Karpas-422 (cell line): ENCODE data around the gene FAM89B. TPM values are rescaled to one million over a fixed set of nuclear protein-coding genes. Genes with fewer than 3 reads are reported as not detected.

ENCODE experiments used
- DNase-seq: peaks from one replicate; pipeline ENCODE4 v3.0.0-alpha.2; 2015
- H2AFZ ChIP-seq: fragments of 200-600 bp; sonication (generic); 2 replicates; pipeline ENCODE4 v1.6.1; 2014; ENCODE audit warnings: antibody characterized with exemption, low read length, mixed read lengths
- H3K27ac ChIP-seq: fragments of 200-600 bp; sonication (generic); 2 replicates; pipeline ENCODE4 v1.5.1; 2014; ENCODE audit warnings: mild to moderate bottlenecking, low read length, moderate library complexity
- H3K27me3 ChIP-seq: fragments of 200-600 bp; sonication (generic); 2 replicates; pipeline ENCODE4 v1.6.1; 2014; ENCODE audit warnings: low read length, mixed read lengths
- H3K36me3 ChIP-seq: fragments of 200-600 bp; sonication (generic); 2 replicates; pipeline ENCODE4 v1.6.1; 2014; ENCODE audit warnings: low read length, mixed read lengths; ENCODE audit not compliant: insufficient read depth
- H3K4me1 ChIP-seq: fragments of 200-600 bp; sonication (generic); 2 replicates; pipeline ENCODE4 v1.6.1; 2014; ENCODE audit warnings: mild to moderate bottlenecking, low read length, mixed read lengths
- H3K4me2 ChIP-seq: fragments of 200-600 bp; sonication (generic); 2 replicates; pipeline ENCODE4 v1.6.1; 2014; ENCODE audit warnings: low read length, low read depth, mild to moderate bottlenecking; ENCODE audit not compliant: poor library complexity, severe bottlenecking
- H3K4me3 ChIP-seq: fragments of 200-600 bp; sonication (generic); 2 replicates; pipeline ENCODE4 v1.5.1; 2014; ENCODE audit warnings: mild to moderate bottlenecking, antibody characterized with exemption, low read length, mixed read lengths
- H3K79me2 ChIP-seq: fragments of 200-600 bp; sonication (generic); 2 replicates; pipeline ENCODE4 v1.6.1; 2014; ENCODE audit warnings: mild to moderate bottlenecking, low read length, mixed read lengths
- H3K9ac ChIP-seq: fragments of 200-600 bp; sonication (generic); 2 replicates; pipeline ENCODE4 v1.6.0; 2014; ENCODE audit warnings: low read length
- H3K9me2 ChIP-seq: fragments of 200-600 bp; sonication (generic), shearing (Covaris generic); replicated peaks from 2 replicates; pipeline ENCODE4 v1.6.0; 2014; ENCODE audit warnings: mild to moderate bottlenecking, low read length, moderate library complexity; ENCODE audit not compliant: insufficient read depth
- H3K9me3 ChIP-seq: fragments of 300-700, 200-600 bp; sonication (generic); 2 replicates; pipeline ENCODE4 v1.6.1; 2014; ENCODE audit warnings: low read length, mixed read lengths
- H4K20me1 ChIP-seq: fragments of 200-600 bp; sonication (generic); 2 replicates; pipeline ENCODE4 v1.6.1; 2014; ENCODE audit warnings: mild to moderate bottlenecking, antibody characterized with exemption, low read length, low read depth; ENCODE audit not compliant: insufficient read depth
- total RNA-seq: library from RNA; depleted of rRNA; stranded (reverse); fragments of >200 nt; shearing (Covaris generic); gene quantifications from 2 replicates; pipeline ENCODE4 v1.2.3, GENCODE V29; 2014; ENCODE audit warnings: low replicate concordance

FAM89B gene
- total RNA-seq, 1 experiment from 2014 or later: 14.2 TPM

DNA sequence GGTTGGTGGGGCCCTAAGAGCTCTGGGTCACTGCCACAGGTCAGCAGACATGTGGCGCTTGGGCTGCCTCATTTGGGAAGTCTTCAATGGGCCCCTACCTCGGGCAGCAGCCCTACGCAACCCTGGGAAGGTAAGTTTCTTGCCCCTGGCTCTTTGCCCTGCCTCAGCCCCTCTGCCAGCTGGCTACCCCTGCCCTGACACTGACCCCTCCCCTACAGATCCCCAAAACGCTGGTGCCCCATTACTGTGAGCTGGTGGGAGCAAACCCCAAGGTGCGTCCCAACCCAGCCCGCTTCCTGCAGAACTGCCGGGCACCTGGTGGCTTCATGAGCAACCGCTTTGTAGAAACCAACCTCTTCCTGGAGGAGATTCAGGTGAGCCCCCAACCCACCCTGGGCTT is 45.6 kb upstream of the FAM89B start:
- H3K27me3 ChIP-seq: no peaks in the 10 kb centered on the region
- no peak overlapping the region for H3K27ac ChIP-seq
- no peaks in the 10 kb centered on the region for H3K9me3 ChIP-seq
- H4K20me1 ChIP-seq: 0 out of 2 replicates have a peak, but pooled peaks cover 6% of the 10 kb centered on the region
- H3K4me3 ChIP-seq: no peak overlapping the region
- peaks cover 22% of the 10 kb centered on the region for H3K79me2 ChIP-seq
- H3K4me1 ChIP-seq: peaks cover 24% of the 10 kb centered on the region
- no peak overlapping the region for H3K4me2 ChIP-seq
- H3K9me2 ChIP-seq: no peaks in the 10 kb centered on the region
- peak overlapping the region; percentile 86; the same call in 1 of the 2 replicates for H3K9ac ChIP-seq
- DNase-seq: no peak
- no peak overlapping the region for H2AFZ ChIP-seq
- H3K36me3 ChIP-seq: peaks cover 11% of the 10 kb centered on the region; the same call in 1 of the 2 replicates

DNA sequence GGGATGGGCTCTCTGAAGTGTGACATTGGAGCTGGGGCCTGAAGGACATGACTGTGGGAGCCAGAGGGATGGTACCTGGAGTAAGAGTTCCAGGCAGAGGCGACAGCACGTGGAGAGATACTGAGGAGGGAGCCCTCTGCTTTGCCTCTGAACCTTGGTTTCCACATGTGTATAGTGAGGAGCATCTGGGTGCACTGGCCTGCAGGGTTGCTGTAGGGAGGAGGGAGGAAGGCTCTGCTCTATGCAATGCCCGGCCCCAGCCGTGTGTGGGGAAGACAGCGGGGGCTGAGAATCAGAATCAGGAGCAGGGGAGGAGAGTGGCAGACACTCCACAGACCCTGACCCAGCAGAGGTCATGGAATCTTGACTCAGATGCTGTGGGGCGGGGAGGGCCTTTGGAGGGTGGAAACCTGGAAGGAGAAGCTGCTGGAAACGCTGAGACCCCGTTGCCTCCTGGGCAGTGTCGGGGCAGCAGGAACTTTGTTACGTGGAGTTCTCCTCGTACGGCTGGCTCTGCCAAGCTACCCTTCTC is 43.5 kb upstream of the FAM89B start:
- no peak overlapping the region for H3K9ac ChIP-seq
- peaks cover 11% of the 10 kb centered on the region; the same call in 1 of the 2 replicates for H3K36me3 ChIP-seq
- H3K4me1 ChIP-seq: peaks cover 15% of the 10 kb centered on the region

DNA sequence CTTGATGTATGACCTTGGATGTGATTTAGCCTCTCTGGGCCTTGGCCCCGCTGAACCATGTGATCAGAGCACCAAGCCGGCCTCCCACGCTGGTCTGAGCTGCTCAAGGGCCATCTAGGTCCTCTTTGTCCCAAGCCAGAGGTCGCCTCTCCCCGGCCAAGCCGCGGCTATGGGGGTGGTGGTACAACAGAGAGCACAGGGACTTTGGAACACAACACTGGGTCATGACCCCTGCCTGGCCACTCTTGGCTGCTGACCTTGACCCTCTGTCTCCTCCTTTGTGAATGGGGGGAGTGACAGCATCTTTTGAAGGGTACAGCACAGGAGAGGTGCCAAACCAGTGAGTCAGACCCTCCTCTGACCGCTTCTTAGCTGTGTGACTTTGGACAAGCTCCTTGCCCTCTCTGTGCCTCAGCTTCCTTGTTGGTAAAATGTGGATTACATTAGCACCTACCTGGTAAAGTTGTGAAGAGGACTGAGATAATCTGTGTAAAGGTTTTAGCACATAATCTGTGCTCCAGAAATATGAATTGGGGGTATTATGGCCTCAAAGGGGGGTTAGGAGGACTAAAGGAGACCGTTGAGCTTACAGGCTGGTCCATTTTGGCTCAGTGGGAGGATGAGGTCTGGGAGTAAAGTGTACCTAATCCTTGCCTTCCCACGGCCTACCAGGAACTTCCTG is 42.7 kb upstream of the FAM89B start:
- no peak overlapping the region for H3K27ac ChIP-seq
- H3K27me3 ChIP-seq: no peaks in the 10 kb centered on the region
- H3K36me3 ChIP-seq: peaks cover 11% of the 10 kb centered on the region; the same call in 1 of the 2 replicates

More for the DNA sequence above, 43.5 kb upstream of the FAM89B start:
- peaks cover 22% of the 10 kb centered on the region for H3K79me2 ChIP-seq
- H3K27me3 ChIP-seq: no peaks in the 10 kb centered on the region
- H3K9me3 ChIP-seq: no peaks in the 10 kb centered on the region
- no peaks in the 10 kb centered on the region for H3K9me2 ChIP-seq
- no peak overlapping the region for H2AFZ ChIP-seq
- no peak overlapping the region for H3K4me2 ChIP-seq
- 0 out of 2 replicates have a peak, but pooled peaks cover 6% of the 10 kb centered on the region for H4K20me1 ChIP-seq
- DNase-seq: no peak
- H3K27ac ChIP-seq: no peak overlapping the region
- no peak overlapping the region for H3K4me3 ChIP-seq

DNA sequence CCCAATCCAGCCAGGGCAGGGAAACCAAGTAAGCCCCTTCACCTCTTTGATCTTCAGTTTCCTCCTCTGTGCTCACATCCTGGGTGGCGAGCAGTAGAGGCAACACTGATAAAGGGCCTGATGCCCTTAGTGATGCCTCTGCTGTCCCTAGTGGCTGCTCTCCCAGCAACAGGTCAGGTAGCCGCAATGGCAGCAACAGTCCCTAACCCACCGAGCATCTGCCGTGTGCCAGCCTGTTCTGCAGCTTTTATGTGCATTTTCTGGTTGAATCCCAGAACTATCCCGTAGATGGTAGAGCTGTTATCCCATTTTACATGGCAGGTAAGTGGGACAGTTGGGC is 42.2 kb upstream of the FAM89B start:
- Histone ChIP-seq H3K4me1 (peaks cover 10% of the 10 kb centered on the region), H3K36me3 (peaks cover 11% of the 10 kb centered on the region; the same call in 1 of the 2 replicates), H3K4me3 (no peak overlapping the region), H3K9ac (no peak overlapping the region), H3K27me3 (no peaks in the 10 kb centered on the region), H3K9me2 (no peaks in the 10 kb centered on the region), H3K4me2 (no peak overlapping the region), H3K79me2 (peaks cover 20% of the 10 kb centered on the region), H3K27ac (no peak overlapping the region), H3K9me3 (no peaks in the 10 kb centered on the region), H2AFZ (no peak overlapping the region), H4K20me1 (no peaks in the 10 kb centered on the region)
- DNase-seq: peak; percentile 62

More for the DNA sequence above, 42.7 kb upstream of the FAM89B start:
- H3K9me2 ChIP-seq: no peaks in the 10 kb centered on the region
- no peaks in the 10 kb centered on the region for H4K20me1 ChIP-seq
- DNase-seq: no peak
- no peak overlapping the region for H3K9ac ChIP-seq
- H2AFZ ChIP-seq: no peak overlapping the region
- peaks cover 22% of the 10 kb centered on the region for H3K79me2 ChIP-seq
- H3K9me3 ChIP-seq: no peaks in the 10 kb centered on the region
- H3K4me3 ChIP-seq: no peak overlapping the region
- H3K4me2 ChIP-seq: no peak overlapping the region
- H3K4me1 ChIP-seq: peaks cover 10% of the 10 kb centered on the region

DNA sequence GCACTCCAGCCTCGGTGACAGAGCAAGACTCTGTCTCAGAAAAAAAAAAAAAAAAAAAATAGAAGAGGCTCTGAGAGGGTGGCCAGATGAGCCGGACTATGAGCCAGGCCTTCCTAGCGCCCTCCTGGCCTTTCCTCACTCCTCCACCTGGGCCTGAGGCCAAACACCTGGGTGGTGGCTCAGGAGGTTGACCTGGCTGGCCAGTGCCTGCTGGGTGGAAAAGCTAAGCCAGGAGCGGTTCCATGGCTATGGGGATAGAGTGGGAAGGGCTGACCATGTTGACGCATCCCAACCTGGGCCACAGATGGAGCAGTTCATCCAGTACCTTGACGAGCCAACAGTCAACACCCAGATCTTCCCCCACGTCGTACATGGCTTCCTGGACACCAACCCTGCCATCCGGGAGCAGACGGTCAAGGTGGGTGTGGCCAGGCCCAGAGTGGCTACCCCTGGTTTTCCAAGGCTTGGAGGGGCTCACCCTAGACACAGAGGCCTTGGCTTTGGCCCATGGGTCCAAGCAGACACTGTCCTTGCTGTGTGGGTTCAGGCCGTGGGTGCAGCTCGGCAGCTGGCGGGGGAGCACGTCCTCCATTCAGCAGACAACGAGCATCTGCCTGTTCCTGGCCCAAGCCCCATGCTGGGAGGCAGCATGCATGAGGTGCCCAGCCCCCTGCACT is 39.8 kb upstream of the FAM89B start:
- Histone ChIP-seq H3K4me3 (no peak overlapping the region), H3K9ac (no peak overlapping the region), H3K27ac (no peak overlapping the region), H3K27me3 (no peaks in the 10 kb centered on the region), H3K79me2 (no peaks in the 10 kb centered on the region), H3K36me3 (peaks cover 7% of the 10 kb centered on the region; the same call in 1 of the 2 replicates), H3K9me3 (no peaks in the 10 kb centered on the region), H3K4me2 (no peak overlapping the region), H3K9me2 (no peaks in the 10 kb centered on the region), H4K20me1 (no peaks in the 10 kb centered on the region), H2AFZ (no peak overlapping the region), H3K4me1 (no peaks in the 10 kb centered on the region)
- no peak for DNase-seq

DNA sequence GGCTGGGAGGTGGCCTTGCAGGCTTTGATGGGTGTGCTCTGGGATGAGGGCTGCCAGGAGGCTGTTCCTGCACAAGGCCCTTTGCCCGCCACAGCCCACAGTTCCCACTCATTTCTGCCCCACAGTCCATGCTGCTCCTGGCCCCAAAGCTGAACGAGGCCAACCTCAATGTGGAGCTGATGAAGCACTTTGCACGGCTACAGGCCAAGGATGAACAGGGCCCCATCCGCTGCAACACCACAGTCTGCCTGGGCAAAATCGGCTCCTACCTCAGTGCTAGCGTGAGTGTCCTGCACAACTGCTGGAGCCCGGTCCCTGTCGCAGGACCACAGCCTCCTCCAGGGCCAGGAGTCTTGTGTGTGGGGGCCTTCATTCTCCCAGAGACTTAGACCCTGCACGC is 37.2 kb upstream of the FAM89B start:
- H3K27ac ChIP-seq: no peak overlapping the region
- DNase-seq: no peak
- H3K4me3 ChIP-seq: no peak overlapping the region
- H3K27me3 ChIP-seq: no peaks in the 10 kb centered on the region
- H3K9ac ChIP-seq: no peak overlapping the region
- no peaks in the 10 kb centered on the region for H4K20me1 ChIP-seq
- H3K4me2 ChIP-seq: no peak overlapping the region
- no peaks in the 10 kb centered on the region for H3K79me2 ChIP-seq
- H3K36me3 ChIP-seq: peaks cover 4% of the 10 kb centered on the region; the same call in 1 of the 2 replicates
- H2AFZ ChIP-seq: no peak overlapping the region
- H3K9me3 ChIP-seq: no peaks in the 10 kb centered on the region
- H3K4me1 ChIP-seq: peaks cover 7% of the 10 kb centered on the region
- no peaks in the 10 kb centered on the region for H3K9me2 ChIP-seq

DNA sequence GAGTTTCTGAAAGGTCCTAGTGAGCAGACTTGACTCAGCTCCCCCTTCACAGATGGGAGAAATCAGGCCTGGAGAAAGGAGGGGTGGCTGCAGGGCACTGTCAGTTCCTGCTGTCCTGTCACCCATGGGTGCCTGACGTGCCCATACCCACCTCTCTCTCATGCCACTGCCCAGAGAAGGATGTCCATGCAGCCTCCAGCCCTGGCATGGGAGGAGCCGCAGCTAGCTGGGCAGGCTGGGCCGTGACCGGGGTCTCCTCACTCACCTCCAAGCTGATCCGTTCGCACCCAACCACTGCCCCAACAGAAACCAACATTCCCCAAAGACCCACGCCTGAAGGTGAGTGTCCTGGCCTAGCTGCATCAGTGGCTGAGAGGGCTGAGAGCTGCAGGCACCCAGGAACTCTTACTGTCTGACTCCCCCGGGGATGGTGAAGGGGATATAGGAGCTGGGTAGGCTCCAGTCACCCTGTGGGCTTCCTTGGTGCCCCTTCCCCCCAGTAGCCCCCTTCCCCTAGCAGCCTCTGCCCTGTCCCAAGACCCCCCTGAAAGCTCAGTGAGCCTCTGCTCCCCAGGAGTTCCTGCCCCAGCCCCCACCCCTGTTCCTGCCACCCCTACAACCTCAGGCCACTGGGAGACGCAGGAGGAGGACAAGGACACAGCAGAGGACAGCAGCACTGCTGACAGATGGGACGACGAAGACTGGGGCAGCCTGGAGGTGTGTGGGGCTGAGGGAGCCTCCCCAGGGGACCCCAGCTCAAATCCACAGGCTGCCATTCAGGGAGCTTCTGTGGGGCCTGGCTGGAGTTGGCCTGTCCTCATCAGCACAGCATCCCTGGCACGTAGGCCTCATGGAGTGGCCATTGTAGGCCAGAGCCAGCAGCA is 35.7 kb upstream of the FAM89B start:
- H3K27ac ChIP-seq: no peak overlapping the region

DNA sequence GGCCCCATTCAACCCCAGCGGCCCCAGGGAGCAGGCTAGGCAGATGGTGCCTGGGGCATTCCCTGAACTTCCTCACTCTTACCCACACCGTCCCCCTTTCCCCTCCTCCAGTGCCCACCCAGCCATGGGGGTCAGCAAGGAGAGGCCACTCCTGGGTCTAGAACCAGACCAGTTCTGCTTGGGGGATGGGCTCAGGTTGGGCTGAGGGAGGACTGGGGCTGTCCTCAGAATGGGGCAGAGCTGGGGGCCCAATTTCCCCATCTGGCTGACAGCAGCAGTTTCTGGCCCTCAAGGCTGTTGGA is 35.1 kb upstream of the FAM89B start:
- H4K20me1 ChIP-seq: no peaks in the 10 kb centered on the region
- no peak overlapping the region for H3K4me3 ChIP-seq
- H3K27ac ChIP-seq: no peak overlapping the region
- DNase-seq: no peak
- H3K79me2 ChIP-seq: no peaks in the 10 kb centered on the region
- no peaks in the 10 kb centered on the region for H3K27me3 ChIP-seq
- H3K9me2 ChIP-seq: no peaks in the 10 kb centered on the region
- no peak overlapping the region for H2AFZ ChIP-seq
- H3K4me2 ChIP-seq: no peak overlapping the region
- H3K36me3 ChIP-seq: no peaks in the 10 kb centered on the region
- H3K9ac ChIP-seq: no peak overlapping the region
- peaks cover 22% of the 10 kb centered on the region for H3K4me1 ChIP-seq
- H3K9me3 ChIP-seq: no peaks in the 10 kb centered on the region

More for the DNA sequence above, 35.7 kb upstream of the FAM89B start:
- no peak overlapping the region for H3K9ac ChIP-seq
- H3K4me1 ChIP-seq: peaks cover 22% of the 10 kb centered on the region
- H3K4me2 ChIP-seq: no peak overlapping the region
- no peaks in the 10 kb centered on the region for H3K79me2 ChIP-seq
- no peaks in the 10 kb centered on the region for H3K36me3 ChIP-seq
- H3K27me3 ChIP-seq: no peaks in the 10 kb centered on the region
- H2AFZ ChIP-seq: no peak overlapping the region
- H4K20me1 ChIP-seq: no peaks in the 10 kb centered on the region
- no peak overlapping the region for H3K4me3 ChIP-seq
- no peak for DNase-seq
- H3K9me3 ChIP-seq: no peaks in the 10 kb centered on the region
- H3K9me2 ChIP-seq: no peaks in the 10 kb centered on the region
